GM23338 (cell line): ENCODE results near the gene USP7. TPM values are rescaled to one million over a fixed set of nuclear protein-coding genes. Genes with fewer than 3 reads are reported as not detected.

Experiments used
- ATAC-seq: fragments of 200-7000 bp; cut with Tn5 transposase; 3 replicates; pipeline ENCODE4 v1.9.1; 2020
- DNase-seq: peaks from one replicate; pipeline ENCODE4 v3.0.0-alpha.2; 2015; ENCODE audit warnings: low spot score
- H2AFZ ChIP-seq: fragments of 200-600 bp; sonication (generic); 2 replicates; pipeline ENCODE4 v1.8.0; 2016; ENCODE audit warnings: antibody characterized with exemption, mild to moderate bottlenecking, moderate library complexity
- H3F3A ChIP-seq: fragments of 200-600 bp; sonication (generic); replicated peaks from 2 replicates; pipeline ENCODE4 v1.8.0; 2017; ENCODE audit warnings: antibody characterized with exemption, mixed run types, low read depth
- H3K27ac ChIP-seq: fragments of 200-600 bp; sonication (generic); 2 replicates; pipeline ENCODE4 v1.6.1; 2016; ENCODE audit warnings: low read depth
- H3K27me3 ChIP-seq: fragments of 200-600 bp; sonication (generic); 2 replicates; pipeline ENCODE4 v1.8.0; 2016; ENCODE audit warnings: mild to moderate bottlenecking, mixed run types, moderate library complexity; ENCODE audit not compliant: insufficient read depth
- H3K36me3 ChIP-seq: fragments of 200-600 bp; sonication (generic); 2 replicates; pipeline ENCODE4 v1.8.0; 2016; ENCODE audit warnings: mild to moderate bottlenecking; ENCODE audit not compliant: insufficient read depth
- H3K4me1 ChIP-seq: fragments of 200-600 bp; sonication (generic); 2 replicates; pipeline ENCODE4 v1.8.0; 2016; ENCODE audit warnings: mild to moderate bottlenecking, moderate library complexity; ENCODE audit not compliant: insufficient read depth
- H3K4me2 ChIP-seq: fragments of 200-600 bp; sonication (generic); 2 replicates; pipeline ENCODE4 v1.7.1; 2017; ENCODE audit warnings: mixed run types
- H3K4me3 ChIP-seq: fragments of 200-600 bp; sonication (generic); 2 replicates; pipeline ENCODE4 v1.6.1; 2016; ENCODE audit warnings: mixed run types
- H3K79me2 ChIP-seq: fragments of 200-600 bp; sonication (generic); replicated peaks from 2 replicates; pipeline ENCODE4 v1.8.0; 2017; ENCODE audit warnings: mild to moderate bottlenecking; ENCODE audit not compliant: insufficient read depth
- H3K9me2 ChIP-seq: fragments of 200-600 bp; sonication (generic); 2 replicates; pipeline ENCODE4 v1.8.0; 2017; ENCODE audit not compliant: insufficient read depth
- H4K20me1 ChIP-seq: fragments of 200-600 bp; sonication (generic); replicated peaks from 2 replicates; pipeline ENCODE4 v1.8.0; 2017; ENCODE audit warnings: mild to moderate bottlenecking; ENCODE audit not compliant: insufficient read depth
- H3K27ac Mint-ChIP-seq: 2 replicates; pipeline ENCODE4 v1.8.0; 2020; ENCODE audit warnings: inconsistent platforms, mild to moderate bottlenecking, moderate library complexity, mixed read lengths
- H3K27me3 Mint-ChIP-seq: 3 replicates; pipeline ENCODE4 v1.8.0; 2022; ENCODE audit warnings: low read depth, mild to moderate bottlenecking, moderate library complexity, mixed read lengths, inconsistent platforms; ENCODE audit not compliant: insufficient read depth, poor library complexity
- H3K36me3 Mint-ChIP-seq: 3 replicates; pipeline ENCODE4 v1.8.0; 2021; ENCODE audit warnings: low read depth, mild to moderate bottlenecking, inconsistent platforms, moderate library complexity, mixed read lengths
- H3K4me1 Mint-ChIP-seq: 3 replicates; pipeline ENCODE4 v1.8.0; 2020; ENCODE audit warnings: mild to moderate bottlenecking, inconsistent platforms, mixed read lengths
- H3K4me3 Mint-ChIP-seq: 3 replicates; pipeline ENCODE4 v1.8.0; 2021; ENCODE audit warnings: moderate library complexity, mild to moderate bottlenecking, inconsistent platforms, mixed read lengths
- H3K9me3 Mint-ChIP-seq: 3 replicates; pipeline ENCODE4 v1.8.0; 2020; ENCODE audit warnings: moderate library complexity, mild to moderate bottlenecking, inconsistent platforms, mixed read lengths
- EZH2 ChIP-seq: fragments of 200-600 bp; sonication (generic); IDR thresholded peaks from one replicate; pipeline ENCODE4 v1.8.0; 2017; ENCODE audit warnings: antibody characterized with exemption, mild to moderate bottlenecking, low read depth; ENCODE audit not compliant: unreplicated experiment
- JUNB ChIP-seq: IDR thresholded peaks from one replicate; pipeline ENCODE4 v1.6.1; 2016; ENCODE audit warnings: antibody characterized with exemption; ENCODE audit not compliant: unreplicated experiment
- NANOG ChIP-seq: IDR thresholded peaks from 2 replicates; pipeline ENCODE4 v1.6.1; 2016; ENCODE audit warnings: antibody characterized with exemption, borderline replicate concordance
- POLR2AphosphoS5 ChIP-seq: IDR thresholded peaks from 2 replicates; pipeline ENCODE4 v1.6.1; 2016; ENCODE audit warnings: antibody characterized with exemption, low read depth
- STAT1 ChIP-seq: IDR thresholded peaks from one replicate; pipeline ENCODE4 v1.6.1; 2016; ENCODE audit warnings: antibody characterized with exemption; ENCODE audit not compliant: unreplicated experiment
- ZNF114 ChIP-seq: fragments of 250-450 bp; sonication (Bioruptor Pico); IDR thresholded peaks from 2 replicates; pipeline ENCODE4 v1.5.0; 2020; ENCODE audit warnings: mild to moderate bottlenecking, moderate library complexity
- polyA plus RNA-seq: library from polyadenylated mRNA; unstranded; fragments of >200 nt; fragmentation: Nextera tagmentation; extraction: Ambion mirVana; gene quantifications from 2 replicates; pipeline ENCODE4 v1.2.1, GENCODE V29; 2016
- total RNA-seq: library from RNA; depleted of rRNA; stranded (reverse); fragments of >200 nt; shearing (Covaris generic); gene quantifications from 2 replicates; pipeline ENCODE4 v1.2.3, GENCODE V29; 2014
- TF ChIP-seq, protein P1 (sequence below), 2 experiments: fragments of 200-600 bp in 1 of 2; sonication (generic) in 1 of 2; conservative IDR thresholded peaks; 2 replicates each; pipeline versions ENCODE4 v1.5.1 to v1.6.1; 2016 to 2017; ENCODE audit warnings: antibody characterized with exemption in 2 of 2, low read depth in 2 of 2, mild to moderate bottlenecking in 2 of 2, moderate library complexity in 1 of 2
- TF ChIP-seq, protein P2 (sequence below): IDR thresholded peaks from 2 replicates; pipeline ENCODE4 v1.6.1; 2016; ENCODE audit warnings: antibody characterized with exemption
- TF ChIP-seq, protein P3 (sequence below): fragments of 250-450 bp; sonication (Bioruptor Pico); IDR thresholded peaks from 2 replicates; pipeline ENCODE4 v1.5.0; 2020; ENCODE audit warnings: mild to moderate bottlenecking, moderate library complexity

The USP7 gene
- total and polyA plus RNA-seq, 2 experiments from 2014 or later: 42.3 to 130 TPM

DNA sequence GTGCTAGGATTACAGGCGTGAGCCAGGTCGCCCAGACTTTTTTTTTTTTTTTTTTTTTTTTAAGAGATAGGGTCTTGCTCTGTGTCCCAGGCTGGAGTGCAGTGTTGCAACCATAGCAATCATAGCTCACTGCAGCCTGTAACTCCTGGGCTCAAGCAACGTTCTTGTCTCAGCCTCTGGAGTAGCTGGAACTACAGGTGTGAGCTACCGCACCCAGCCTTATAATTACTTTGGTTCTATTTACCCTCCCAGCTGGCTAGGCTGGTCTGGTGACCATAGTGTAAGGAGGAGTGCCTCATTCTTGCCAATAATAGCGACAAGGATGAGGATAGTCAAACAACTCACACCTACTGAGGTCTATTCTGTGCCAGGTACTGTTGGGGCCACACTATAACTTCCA is 39.6 kb upstream of the USP7 start (continued):
- no peak for TF ChIP-seq STAT1
- TF ChIP-seq, protein P1, sequence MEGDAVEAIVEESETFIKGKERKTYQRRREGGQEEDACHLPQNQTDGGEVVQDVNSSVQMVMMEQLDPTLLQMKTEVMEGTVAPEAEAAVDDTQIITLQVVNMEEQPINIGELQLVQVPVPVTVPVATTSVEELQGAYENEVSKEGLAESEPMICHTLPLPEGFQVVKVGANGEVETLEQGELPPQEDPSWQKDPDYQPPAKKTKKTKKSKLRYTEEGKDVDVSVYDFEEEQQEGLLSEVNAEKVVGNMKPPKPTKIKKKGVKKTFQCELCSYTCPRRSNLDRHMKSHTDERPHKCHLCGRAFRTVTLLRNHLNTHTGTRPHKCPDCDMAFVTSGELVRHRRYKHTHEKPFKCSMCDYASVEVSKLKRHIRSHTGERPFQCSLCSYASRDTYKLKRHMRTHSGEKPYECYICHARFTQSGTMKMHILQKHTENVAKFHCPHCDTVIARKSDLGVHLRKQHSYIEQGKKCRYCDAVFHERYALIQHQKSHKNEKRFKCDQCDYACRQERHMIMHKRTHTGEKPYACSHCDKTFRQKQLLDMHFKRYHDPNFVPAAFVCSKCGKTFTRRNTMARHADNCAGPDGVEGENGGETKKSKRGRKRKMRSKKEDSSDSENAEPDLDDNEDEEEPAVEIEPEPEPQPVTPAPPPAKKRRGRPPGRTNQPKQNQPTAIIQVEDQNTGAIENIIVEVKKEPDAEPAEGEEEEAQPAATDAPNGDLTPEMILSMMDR (conservative IDR thresholded peaks at IDR 0.05; ENCODE audit: low read depth in 2 of 2): no peak
- TF ChIP-seq, protein P2, sequence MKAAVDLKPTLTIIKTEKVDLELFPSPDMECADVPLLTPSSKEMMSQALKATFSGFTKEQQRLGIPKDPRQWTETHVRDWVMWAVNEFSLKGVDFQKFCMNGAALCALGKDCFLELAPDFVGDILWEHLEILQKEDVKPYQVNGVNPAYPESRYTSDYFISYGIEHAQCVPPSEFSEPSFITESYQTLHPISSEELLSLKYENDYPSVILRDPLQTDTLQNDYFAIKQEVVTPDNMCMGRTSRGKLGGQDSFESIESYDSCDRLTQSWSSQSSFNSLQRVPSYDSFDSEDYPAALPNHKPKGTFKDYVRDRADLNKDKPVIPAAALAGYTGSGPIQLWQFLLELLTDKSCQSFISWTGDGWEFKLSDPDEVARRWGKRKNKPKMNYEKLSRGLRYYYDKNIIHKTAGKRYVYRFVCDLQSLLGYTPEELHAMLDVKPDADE: no peak
- TF ChIP-seq NANOG: no peak

DNA sequence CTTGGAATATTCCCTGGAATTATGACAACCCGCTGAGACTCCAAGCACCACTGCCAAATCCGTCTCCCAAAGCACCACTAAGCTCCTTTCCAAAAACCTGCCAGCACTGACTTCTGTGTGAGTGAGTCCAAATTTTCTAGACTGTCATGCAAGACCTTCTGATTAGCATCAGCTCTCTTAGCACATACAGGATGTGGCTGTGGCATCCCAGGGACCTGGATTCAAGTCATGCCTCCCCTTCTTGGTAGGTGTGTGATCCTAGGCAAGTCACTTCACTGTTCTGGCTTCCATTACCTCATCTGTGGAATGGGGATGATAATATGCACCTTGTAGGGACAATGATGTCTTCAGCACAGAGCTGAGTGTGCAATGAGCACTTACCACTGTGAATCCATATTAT is 38.3 kb upstream of the USP7 start:
- Mint-ChIP-seq H3K36me3 (no peaks in the 10 kb centered on the region), H3K4me1 (no peaks in the 10 kb centered on the region), H3K27me3 (peaks cover 10% of the 10 kb centered on the region), H3K9me3 (no peaks in the 10 kb centered on the region; the same call in 2 of the 3 replicates), H3K27ac (no peak overlapping the region), H3K4me3 (no peak overlapping the region)
- H3K36me3 ChIP-seq: no peaks in the 10 kb centered on the region
- H3K4me3 ChIP-seq: no peak overlapping the region
- H2AFZ ChIP-seq: 0 out of 2 replicates have a peak overlapping the region, but pooled peaks have one; percentile 28
- H3K27me3 ChIP-seq: no peaks in the 10 kb centered on the region
- H3K4me1 ChIP-seq: no peaks in the 10 kb centered on the region
- no peak for ATAC-seq
- H4K20me1 ChIP-seq: no peaks in the 10 kb centered on the region
- TF ChIP-seq POLR2AphosphoS5: no peak
- no peaks in the 10 kb centered on the region for H3F3A ChIP-seq
- H3K79me2 ChIP-seq: no peaks in the 10 kb centered on the region
- no peak overlapping the region for H3K27ac ChIP-seq
- no peaks in the 10 kb centered on the region for H3K9me2 ChIP-seq
- H3K4me2 ChIP-seq: no peak overlapping the region
- no peak for DNase-seq

DNA sequence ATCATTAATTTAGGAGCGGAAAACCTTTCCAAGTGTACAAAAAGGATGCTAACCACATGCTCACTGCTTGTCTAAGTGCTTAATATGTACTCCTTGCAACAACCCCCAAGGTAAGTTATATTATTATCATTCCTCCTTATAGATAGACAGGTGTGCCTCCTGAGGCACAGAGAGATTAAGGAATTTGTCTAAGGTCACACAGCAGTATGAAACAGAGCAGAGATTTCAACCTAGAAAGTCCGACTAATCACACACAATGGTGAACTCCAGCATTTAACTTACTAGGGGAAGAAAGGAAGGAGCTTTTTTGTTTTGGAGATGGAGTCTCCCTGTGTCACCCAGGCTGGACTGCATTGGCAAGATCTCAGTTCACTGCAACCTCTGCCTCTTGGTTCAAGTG is 37.0 kb upstream of the USP7 start:
- Histone ChIP-seq H2AFZ (no peak overlapping the region), H3K4me2 (no peak overlapping the region), H3K36me3 (no peaks in the 10 kb centered on the region), H3K4me1 (no peaks in the 10 kb centered on the region), H3F3A (no peaks in the 10 kb centered on the region), H4K20me1 (no peaks in the 10 kb centered on the region), H3K4me3 (no peak overlapping the region), H3K27ac (no peak overlapping the region), H3K27me3 (no peaks in the 10 kb centered on the region), H3K9me2 (no peaks in the 10 kb centered on the region), H3K79me2 (no peaks in the 10 kb centered on the region)
- Mint-ChIP-seq H3K9me3 (no peaks in the 10 kb centered on the region; the same call in 2 of the 3 replicates), H3K27me3 (peaks cover 6% of the 10 kb centered on the region), H3K4me1 (no peaks in the 10 kb centered on the region), H3K36me3 (no peaks in the 10 kb centered on the region), H3K4me3 (no peak overlapping the region), H3K27ac (no peak overlapping the region)
- ATAC-seq (no peak), DNase-seq (no peak)
- TF ChIP-seq, protein P2: no peak
- TF ChIP-seq EZH2 (no peak), JUNB (no peak), ZNF114 (CRISPR knock-in tag) (no peak), NANOG (no peak), STAT1 (no peak), POLR2AphosphoS5 (no peak)
- TF ChIP-seq, protein P3, sequence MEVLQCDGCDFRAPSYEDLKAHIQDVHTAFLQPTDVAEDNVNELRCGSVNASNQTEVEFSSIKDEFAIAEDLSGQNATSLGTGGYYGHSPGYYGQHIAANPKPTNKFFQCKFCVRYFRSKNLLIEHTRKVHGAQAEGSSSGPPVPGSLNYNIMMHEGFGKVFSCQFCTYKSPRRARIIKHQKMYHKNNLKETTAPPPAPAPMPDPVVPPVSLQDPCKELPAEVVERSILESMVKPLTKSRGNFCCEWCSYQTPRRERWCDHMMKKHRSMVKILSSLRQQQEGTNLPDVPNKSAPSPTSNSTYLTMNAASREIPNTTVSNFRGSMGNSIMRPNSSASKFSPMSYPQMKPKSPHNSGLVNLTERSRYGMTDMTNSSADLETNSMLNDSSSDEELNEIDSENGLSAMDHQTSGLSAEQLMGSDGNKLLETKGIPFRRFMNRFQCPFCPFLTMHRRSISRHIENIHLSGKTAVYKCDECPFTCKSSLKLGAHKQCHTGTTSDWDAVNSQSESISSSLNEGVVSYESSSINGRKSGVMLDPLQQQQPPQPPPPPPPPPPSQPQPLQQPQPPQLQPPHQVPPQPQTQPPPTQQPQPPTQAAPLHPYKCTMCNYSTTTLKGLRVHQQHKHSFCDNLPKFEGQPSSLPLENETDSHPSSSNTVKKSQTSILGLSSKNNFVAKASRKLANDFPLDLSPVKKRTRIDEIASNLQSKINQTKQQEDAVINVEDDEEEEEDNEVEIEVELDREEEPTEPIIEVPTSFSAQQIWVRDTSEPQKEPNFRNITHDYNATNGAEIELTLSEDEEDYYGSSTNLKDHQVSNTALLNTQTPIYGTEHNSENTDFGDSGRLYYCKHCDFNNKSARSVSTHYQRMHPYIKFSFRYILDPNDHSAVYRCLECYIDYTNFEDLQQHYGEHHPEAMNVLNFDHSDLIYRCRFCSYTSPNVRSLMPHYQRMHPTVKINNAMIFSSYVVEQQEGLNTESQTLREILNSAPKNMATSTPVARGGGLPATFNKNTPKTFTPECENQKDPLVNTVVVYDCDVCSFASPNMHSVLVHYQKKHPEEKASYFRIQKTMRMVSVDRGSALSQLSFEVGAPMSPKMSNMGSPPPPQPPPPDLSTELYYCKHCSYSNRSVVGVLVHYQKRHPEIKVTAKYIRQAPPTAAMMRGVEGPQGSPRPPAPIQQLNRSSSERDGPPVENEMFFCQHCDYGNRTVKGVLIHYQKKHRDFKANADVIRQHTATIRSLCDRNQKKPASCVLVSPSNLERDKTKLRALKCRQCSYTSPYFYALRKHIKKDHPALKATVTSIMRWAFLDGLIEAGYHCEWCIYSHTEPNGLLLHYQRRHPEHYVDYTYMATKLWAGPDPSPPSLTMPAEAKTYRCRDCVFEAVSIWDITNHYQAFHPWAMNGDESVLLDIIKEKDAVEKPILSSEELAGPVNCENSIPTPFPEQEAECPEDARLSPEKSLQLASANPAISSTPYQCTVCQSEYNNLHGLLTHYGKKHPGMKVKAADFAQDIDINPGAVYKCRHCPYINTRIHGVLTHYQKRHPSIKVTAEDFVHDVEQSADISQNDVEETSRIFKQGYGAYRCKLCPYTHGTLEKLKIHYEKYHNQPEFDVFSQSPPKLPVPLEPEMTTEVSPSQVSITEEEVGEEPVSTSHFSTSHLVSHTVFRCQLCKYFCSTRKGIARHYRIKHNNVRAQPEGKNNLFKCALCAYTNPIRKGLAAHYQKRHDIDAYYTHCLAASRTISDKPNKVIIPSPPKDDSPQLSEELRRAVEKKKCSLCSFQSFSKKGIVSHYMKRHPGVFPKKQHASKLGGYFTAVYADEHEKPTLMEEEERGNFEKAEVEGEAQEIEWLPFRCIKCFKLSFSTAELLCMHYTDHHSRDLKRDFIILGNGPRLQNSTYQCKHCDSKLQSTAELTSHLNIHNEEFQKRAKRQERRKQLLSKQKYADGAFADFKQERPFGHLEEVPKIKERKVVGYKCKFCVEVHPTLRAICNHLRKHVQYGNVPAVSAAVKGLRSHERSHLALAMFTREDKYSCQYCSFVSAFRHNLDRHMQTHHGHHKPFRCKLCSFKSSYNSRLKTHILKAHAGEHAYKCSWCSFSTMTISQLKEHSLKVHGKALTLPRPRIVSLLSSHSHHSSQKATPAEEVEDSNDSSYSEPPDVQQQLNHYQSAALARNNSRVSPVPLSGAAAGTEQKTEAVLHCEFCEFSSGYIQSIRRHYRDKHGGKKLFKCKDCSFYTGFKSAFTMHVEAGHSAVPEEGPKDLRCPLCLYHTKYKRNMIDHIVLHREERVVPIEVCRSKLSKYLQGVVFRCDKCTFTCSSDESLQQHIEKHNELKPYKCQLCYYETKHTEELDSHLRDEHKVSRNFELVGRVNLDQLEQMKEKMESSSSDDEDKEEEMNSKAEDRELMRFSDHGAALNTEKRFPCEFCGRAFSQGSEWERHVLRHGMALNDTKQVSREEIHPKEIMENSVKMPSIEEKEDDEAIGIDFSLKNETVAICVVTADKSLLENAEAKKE (CRISPR knock-in tag): no peak
